Kidney tubule cell (primary cell): ENCODE measurements around the gene PDZD2.
"Not testable (repeated sequence)": the region's sequence is repeated elsewhere in the genome, so short reads cannot be mapped to it uniquely, and the experiment has no call there.

Experiments used
- DNase-seq: peaks from one replicate; pipeline ENCODE4 v3.0.0-alpha.2; 2018; ENCODE audit warnings: low spot score

The PDZD2 gene

DNA sequence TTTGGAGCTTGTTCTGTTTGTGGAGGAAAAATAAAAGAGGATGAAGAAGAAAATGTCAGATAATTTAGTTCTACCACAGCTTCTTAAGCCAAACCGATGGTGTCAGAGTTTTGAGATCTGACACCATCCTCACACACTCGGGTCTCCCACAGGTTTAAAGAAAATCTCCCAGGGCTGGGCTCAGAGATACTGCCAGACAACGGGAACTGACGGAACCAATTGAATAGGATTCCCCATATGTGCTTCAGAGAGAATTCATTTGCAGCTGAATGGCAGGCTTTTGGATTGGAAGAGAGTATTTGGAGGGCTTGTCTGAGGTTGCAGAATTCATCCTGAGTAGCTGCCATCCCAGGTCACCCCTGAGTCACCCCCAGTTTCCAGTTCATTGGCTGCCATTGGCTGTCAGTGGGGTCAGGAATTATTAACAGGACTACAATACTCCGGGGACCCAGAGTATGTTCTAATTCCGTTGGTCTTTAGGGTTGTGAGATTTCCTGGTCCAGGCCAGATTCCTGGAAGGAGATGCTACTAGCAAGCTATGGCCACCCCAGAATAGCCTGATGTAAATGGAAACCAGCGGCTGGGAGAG lies 131.3 kb downstream of the PDZD2 start:
- DNase-seq: peak; percentile 3

DNA sequence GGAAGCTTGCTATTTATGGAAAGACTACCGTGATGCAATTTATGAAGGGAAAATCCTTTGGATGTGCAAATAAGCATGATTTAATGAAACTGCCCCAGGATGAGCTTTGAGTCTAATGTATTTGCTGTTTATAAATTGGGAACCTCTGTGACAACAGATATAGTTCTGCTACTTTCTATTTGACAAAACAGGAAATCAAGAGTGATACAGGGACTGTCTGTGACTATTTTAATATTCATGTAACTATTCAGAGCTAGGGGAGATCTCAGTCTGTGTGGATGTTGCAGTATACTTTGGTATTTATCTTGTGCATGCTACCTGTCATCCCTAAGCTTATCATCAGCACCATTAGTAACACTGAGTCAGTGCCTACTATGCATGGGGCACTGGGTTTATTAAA lies 132.1 kb downstream of the PDZD2 start:
- no peak for DNase-seq

DNA sequence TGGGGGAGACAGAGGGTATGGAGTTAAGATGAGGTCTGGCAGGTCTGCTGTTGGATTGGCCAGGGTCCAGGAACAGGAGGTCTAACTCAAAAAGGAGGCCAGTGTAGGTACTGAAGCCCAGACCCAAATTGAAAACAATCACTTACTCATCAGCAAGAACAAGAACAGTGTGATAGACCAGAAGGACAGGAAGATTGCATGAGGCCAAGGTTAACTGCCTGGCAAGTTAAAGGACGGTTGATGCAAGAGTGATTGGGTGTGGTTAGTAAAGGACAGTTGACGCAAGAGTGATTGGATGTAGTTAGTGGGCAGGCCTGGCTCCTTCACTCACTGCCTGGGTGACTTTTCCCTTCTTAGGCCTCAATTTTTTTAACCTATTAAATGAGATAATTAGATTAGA lies 132.6 kb downstream of the PDZD2 start:
- no peak for DNase-seq

- not testable (repeated sequence) for DNase-seq
Measured at GRCh38 chr5:31776294-31776693, 137.4 kb downstream of the PDZD2 start.

- DNase-seq: no peak
Measured at GRCh38 chr5:31776976-31777651, 138.2 kb downstream of the PDZD2 start.

- peak; percentile 16 for DNase-seq
Measured at GRCh38 chr5:31781772-31782171, 142.8 kb downstream of the PDZD2 start.

DNA sequence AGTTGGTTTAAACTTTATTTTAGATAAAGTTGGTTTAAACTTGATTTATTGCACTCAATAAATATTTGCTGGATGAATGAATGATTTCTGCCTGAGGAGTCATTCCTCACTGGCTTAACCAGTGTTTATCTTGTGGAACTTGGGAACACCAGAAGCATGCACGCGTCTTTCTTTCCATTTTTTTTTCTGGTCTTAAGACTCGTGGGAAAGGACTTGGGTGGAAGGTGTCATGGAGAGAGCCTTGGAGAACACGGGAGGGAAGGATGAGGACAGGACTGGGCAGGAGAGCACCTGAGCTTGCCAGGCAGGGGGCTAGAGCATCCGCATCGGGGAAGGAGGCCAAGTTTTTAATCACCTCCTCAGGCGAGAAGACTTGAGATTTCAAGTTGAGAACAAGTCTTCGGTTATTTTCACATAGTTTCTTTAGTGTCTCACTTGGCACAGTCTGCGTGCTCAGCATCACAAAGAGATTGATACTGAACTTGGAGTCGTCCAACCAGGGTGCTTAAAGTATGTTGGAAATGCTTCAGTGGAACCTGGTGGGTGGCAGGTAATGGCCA lies 144.2 kb downstream of the PDZD2 start:
- no peak for DNase-seq

DNA sequence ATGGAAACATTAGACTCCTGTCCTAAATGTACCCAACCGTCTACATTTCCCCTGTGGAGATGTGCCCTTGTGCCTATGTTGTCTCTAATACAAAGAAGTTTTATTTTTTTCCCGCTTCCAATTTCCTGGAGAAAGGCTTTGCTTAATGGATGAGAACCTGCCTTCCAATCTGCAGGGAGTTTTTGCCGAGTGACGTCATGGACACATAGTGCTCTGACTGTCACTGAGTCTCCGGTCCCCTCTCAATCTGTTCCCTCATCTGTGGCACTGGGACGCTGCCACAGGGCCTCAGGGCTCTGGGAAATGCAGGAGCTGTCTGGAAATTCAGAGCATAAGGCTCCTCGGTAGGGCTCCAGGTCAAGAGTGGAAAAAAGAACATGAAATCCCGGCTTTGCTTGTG lies 144.8 kb downstream of the PDZD2 start:
- DNase-seq: no peak

- no peak for DNase-seq
Measured at GRCh38 chr5:31786090-31786631, 147.2 kb downstream of the PDZD2 start.

DNA sequence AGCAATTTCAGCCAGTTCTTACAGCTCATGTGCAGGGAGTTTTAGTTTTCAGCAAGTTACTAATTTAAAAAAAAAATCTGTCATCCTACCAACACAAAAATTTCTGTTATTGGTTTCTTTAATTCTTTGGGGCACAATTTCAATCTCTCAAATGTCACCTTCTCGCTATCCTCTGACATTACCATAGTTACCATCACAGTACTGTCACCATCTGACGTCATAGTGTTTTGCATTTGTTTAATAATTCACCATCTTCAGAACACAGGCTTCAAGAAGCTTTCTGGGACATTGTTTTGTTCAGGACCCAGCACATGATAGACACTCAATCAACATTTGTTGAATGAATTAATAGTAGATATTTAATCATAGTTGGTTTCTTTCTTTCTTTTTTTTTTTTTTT lies 155.1 kb downstream of the PDZD2 start:
- DNase-seq: no peak

DNA sequence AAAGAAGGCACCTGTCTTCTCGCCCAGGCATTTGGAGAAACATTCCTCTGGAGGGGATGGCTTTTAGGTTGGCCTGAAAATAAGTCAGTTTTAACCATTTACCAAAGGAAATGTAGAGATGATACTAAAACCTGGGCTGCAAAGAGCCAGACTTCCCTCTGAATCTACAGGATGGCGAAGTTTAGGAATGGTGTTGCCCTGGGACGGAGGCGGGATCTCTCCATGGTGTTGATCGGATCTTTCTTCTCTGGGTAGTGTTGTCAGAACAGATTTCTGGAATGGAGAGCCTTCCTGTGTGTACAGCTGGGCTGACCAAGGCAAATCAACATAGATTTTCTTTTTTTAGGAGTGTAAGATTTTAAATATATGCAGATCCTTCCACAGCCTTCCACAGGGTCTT lies 159.2 kb downstream of the PDZD2 start:
- DNase-seq: no peak

DNA sequence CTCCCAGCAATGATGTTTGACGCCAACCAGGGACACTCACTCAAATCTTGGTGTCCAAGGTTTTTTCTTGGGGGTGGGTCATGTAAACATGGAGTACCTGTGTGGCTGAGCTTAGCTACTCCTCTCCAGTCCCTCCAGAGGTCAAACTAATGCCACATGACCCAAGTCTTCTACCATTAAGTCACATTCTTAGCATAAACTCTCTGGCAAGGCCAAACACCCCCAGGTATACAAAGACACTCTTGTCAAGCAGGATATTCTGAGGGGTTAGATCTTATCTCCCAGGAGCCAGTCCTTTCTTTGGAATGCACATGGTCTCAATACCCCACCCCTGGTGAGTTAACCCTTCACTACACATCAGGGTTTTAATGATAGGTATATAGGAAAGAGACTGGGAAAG lies 161.4 kb downstream of the PDZD2 start:
- no peak for DNase-seq

GRCh38 chr5:31805785-31806400 lies 167.0 kb downstream of the PDZD2 start:
- no peak for DNase-seq

GRCh38 chr5:31806561-31806960 lies 167.6 kb downstream of the PDZD2 start:
- no peak for DNase-seq

- peak; percentile 31 for DNase-seq
Measured at GRCh38 chr5:31807789-31808540, 169.0 kb downstream of the PDZD2 start.

- DNase-seq: peak; percentile 82
Measured at GRCh38 chr5:31809050-31809870, 170.3 kb downstream of the PDZD2 start.

DNA sequence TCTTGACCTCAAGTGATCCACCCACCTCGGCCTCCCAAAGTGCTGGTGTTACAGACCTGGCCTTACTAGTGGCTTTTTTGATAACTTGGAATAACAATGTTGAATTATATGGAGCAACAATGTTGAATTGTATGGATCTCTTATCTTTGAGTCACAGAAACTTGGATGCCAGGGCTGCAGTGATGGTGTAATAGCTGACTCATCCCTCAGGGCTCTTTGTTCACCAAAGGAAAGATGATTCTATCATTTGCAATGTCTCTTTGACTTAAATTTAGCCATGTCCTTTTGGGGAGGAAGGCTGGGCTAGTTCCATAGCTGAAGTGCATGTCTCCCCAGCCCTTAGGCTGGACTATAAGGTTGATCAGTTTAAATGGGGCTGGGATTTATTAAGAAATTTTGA lies 172.3 kb downstream of the PDZD2 start:
- DNase-seq: peak; percentile 86

- no peak for DNase-seq
Measured at GRCh38 chr5:31815376-31815775, 176.4 kb downstream of the PDZD2 start.

GRCh38 chr5:31819926-31820516 lies 181.1 kb downstream of the PDZD2 start:
- no peak for DNase-seq

GRCh38 chr5:31823472-31823871 lies 184.5 kb downstream of the PDZD2 start:
- DNase-seq: no peak
